ENCODE results near the gene TNNC2.
"Not testable (repeated sequence)": the region's sequence is repeated elsewhere in the genome, so short reads cannot be mapped to it uniquely, and the experiment has no call there.

TNNC2 gene

GRCh38 chr20:45797510-45797909 lies 29.6 kb downstream of the TNNC2 start:
- in situ Hi-C loops (cut with HindIII; ENCODE audit: low pct_ligation_motif_present, low pct_unique_long_range_greater_than_20kb, low sequenced_read_pairs); DNase-seq: not testable (repeated sequence)

GRCh38 chr20:45796337-45797065 lies 30.6 kb downstream of the TNNC2 start:
- in situ Hi-C loops (cut with HindIII; ENCODE audit: low pct_ligation_motif_present, low pct_unique_long_range_greater_than_20kb, low sequenced_read_pairs): no loop called here
- no peak for DNase-seq

GRCh38 chr20:45792317-45793118 lies 34.6 kb downstream of the TNNC2 start:
- DNase-seq: no peak
- in situ Hi-C loops (cut with HindIII; ENCODE audit: low pct_ligation_motif_present, low pct_unique_long_range_greater_than_20kb, low sequenced_read_pairs): no loop called here

- no peak for DNase-seq
- in situ Hi-C loops (cut with HindIII; ENCODE audit: low pct_ligation_motif_present, low pct_unique_long_range_greater_than_20kb, low sequenced_read_pairs): no loop called here
These were observed 38.8 kb downstream of the TNNC2 start for GRCh38 chr20:45788351-45788750.

- in situ Hi-C loops (cut with HindIII; ENCODE audit: low pct_ligation_motif_present, low pct_unique_long_range_greater_than_20kb, low sequenced_read_pairs): no loop called here
- DNase-seq: no peak
These were observed 43.3 kb downstream of the TNNC2 start for GRCh38 chr20:45783656-45784294.

- no peak for DNase-seq
These were observed 44.2 kb downstream of the TNNC2 start for GRCh38 chr20:45782890-45783289.

GRCh38 chr20:45781391-45781931 lies 45.7 kb downstream of the TNNC2 start:
- DNase-seq: peak; percentile 38
- in situ Hi-C loops (cut with HindIII; ENCODE audit: low pct_ligation_motif_present, low pct_unique_long_range_greater_than_20kb, low sequenced_read_pairs): no loop called here

More at GRCh38 chr20:45782890-45783289, 44.2 kb downstream of the TNNC2 start:
- in situ Hi-C loops (cut with HindIII; ENCODE audit: low pct_ligation_motif_present, low pct_unique_long_range_greater_than_20kb, low sequenced_read_pairs): no loop called here

GRCh38 chr20:45780159-45780558 lies 47.0 kb downstream of the TNNC2 start:
- no peak for DNase-seq
- in situ Hi-C loops (cut with HindIII; ENCODE audit: low pct_ligation_motif_present, low pct_unique_long_range_greater_than_20kb, low sequenced_read_pairs): no loop called here

- in situ Hi-C loops (cut with HindIII; ENCODE audit: low pct_ligation_motif_present, low pct_unique_long_range_greater_than_20kb, low sequenced_read_pairs): no loop called here
- DNase-seq: peak; percentile 92
These were observed 47.8 kb downstream of the TNNC2 start for GRCh38 chr20:45779011-45779915.

GRCh38 chr20:45776931-45777330 lies 50.2 kb downstream of the TNNC2 start:
- DNase-seq: no peak
- in situ Hi-C loops (cut with HindIII; ENCODE audit: low pct_ligation_motif_present, low pct_unique_long_range_greater_than_20kb, low sequenced_read_pairs): no loop called here

GRCh38 chr20:45775411-45775810 lies 51.7 kb downstream of the TNNC2 start:
- no peak for DNase-seq
- in situ Hi-C loops (cut with HindIII; ENCODE audit: low pct_ligation_motif_present, low pct_unique_long_range_greater_than_20kb, low sequenced_read_pairs): no loop called here

GRCh38 chr20:45774945-45775344 lies 52.2 kb downstream of the TNNC2 start:
- in situ Hi-C loops (cut with HindIII; ENCODE audit: low pct_ligation_motif_present, low pct_unique_long_range_greater_than_20kb, low sequenced_read_pairs): no loop called here
- no peak for DNase-seq
